ENCODE data around the gene MIS18BP1.
"Not testable (repeated sequence)": the region's sequence is repeated elsewhere in the genome, so short reads cannot be mapped to it uniquely, and the experiment has no call there.

MIS18BP1 gene
- long read RNA-seq, full-length matches to known transcripts: 8 of 202 reads
- long read RNA-seq, partial matches to known transcripts: 160 of 202 reads
- long read RNA-seq, other reads (novel, unspliced or antisense): 34 of 202 reads

DNA sequence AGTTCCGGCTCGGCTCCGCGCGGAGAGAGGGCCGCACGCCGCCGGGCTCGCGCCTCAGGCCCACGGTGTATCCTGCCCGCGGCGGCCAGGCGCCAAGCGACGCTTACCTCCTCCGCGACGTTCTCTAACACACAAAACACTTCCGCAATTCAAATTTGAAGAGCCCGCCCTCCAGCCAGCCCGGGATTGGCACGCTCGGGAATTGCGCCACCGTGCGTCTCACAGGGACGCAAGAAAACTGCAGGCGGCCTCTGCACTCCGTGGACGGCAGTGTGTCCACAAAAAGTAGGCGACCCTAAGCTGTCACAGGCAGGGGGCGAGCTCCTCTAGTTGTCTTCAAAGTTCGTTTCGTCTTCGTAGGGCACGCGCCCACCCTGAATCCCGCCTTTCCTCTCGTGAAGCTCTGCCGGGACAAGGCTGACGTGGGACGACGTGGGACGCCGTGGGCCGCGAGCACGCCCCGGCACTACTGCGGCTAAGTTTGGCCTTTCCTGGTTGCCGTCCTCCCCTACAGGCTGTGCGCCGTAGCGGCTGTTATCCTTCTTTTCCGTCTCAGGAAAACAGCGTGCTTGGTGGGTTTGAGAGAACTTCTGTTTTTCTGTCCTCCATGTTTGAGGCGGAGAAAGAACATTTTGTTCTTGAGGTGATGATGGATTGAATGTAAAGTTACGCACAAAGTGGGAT is at the start of gene MIS18BP1:
Gene MIS18BP1, minus strand, starts transcription at position 133 of the 684 bp plus-strand sequence. CDS start 5,916 bp downstream, outside the sequence.
- TF ChIP-seq GABPA (IDR thresholded peaks at IDR 0.05; ENCODE audit: low read depth) (no peak; the same call in 1 of the 2 replicates), SPI1 (IDR thresholded peaks at IDR 0.05; ENCODE audit: borderline replicate concordance, low read depth) (peak; percentile 94)
- TF ChIP-seq, protein P1, sequence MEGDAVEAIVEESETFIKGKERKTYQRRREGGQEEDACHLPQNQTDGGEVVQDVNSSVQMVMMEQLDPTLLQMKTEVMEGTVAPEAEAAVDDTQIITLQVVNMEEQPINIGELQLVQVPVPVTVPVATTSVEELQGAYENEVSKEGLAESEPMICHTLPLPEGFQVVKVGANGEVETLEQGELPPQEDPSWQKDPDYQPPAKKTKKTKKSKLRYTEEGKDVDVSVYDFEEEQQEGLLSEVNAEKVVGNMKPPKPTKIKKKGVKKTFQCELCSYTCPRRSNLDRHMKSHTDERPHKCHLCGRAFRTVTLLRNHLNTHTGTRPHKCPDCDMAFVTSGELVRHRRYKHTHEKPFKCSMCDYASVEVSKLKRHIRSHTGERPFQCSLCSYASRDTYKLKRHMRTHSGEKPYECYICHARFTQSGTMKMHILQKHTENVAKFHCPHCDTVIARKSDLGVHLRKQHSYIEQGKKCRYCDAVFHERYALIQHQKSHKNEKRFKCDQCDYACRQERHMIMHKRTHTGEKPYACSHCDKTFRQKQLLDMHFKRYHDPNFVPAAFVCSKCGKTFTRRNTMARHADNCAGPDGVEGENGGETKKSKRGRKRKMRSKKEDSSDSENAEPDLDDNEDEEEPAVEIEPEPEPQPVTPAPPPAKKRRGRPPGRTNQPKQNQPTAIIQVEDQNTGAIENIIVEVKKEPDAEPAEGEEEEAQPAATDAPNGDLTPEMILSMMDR (IDR thresholded peaks at IDR 0.05; ENCODE audit: insufficient read depth, low read length): peak; percentile 47
- TF ChIP-seq, protein P2, sequence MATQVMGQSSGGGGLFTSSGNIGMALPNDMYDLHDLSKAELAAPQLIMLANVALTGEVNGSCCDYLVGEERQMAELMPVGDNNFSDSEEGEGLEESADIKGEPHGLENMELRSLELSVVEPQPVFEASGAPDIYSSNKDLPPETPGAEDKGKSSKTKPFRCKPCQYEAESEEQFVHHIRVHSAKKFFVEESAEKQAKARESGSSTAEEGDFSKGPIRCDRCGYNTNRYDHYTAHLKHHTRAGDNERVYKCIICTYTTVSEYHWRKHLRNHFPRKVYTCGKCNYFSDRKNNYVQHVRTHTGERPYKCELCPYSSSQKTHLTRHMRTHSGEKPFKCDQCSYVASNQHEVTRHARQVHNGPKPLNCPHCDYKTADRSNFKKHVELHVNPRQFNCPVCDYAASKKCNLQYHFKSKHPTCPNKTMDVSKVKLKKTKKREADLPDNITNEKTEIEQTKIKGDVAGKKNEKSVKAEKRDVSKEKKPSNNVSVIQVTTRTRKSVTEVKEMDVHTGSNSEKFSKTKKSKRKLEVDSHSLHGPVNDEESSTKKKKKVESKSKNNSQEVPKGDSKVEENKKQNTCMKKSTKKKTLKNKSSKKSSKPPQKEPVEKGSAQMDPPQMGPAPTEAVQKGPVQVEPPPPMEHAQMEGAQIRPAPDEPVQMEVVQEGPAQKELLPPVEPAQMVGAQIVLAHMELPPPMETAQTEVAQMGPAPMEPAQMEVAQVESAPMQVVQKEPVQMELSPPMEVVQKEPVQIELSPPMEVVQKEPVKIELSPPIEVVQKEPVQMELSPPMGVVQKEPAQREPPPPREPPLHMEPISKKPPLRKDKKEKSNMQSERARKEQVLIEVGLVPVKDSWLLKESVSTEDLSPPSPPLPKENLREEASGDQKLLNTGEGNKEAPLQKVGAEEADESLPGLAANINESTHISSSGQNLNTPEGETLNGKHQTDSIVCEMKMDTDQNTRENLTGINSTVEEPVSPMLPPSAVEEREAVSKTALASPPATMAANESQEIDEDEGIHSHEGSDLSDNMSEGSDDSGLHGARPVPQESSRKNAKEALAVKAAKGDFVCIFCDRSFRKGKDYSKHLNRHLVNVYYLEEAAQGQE (IDR thresholded peaks at IDR 0.05; ENCODE audit: insufficient replicate concordance, low read depth): peak; percentile 44
- Histone ChIP-seq H3K27ac (replicated peaks) (peak within 1 kb of the TSS; percentile 95), H3K4me3 (replicated peaks; ENCODE audit: insufficient read depth, low read length) (peak within 1 kb of the TSS; percentile 68), H3K27me3 (ENCODE audit: insufficient read depth, poor library complexity, severe bottlenecking) (no peaks in the 10 kb centered on the region)
- peak; percentile 94 to 99 for DNase-seq (ENCODE audit: low read depth in 1 of 2, low spot score in 1 of 2)

DNA sequence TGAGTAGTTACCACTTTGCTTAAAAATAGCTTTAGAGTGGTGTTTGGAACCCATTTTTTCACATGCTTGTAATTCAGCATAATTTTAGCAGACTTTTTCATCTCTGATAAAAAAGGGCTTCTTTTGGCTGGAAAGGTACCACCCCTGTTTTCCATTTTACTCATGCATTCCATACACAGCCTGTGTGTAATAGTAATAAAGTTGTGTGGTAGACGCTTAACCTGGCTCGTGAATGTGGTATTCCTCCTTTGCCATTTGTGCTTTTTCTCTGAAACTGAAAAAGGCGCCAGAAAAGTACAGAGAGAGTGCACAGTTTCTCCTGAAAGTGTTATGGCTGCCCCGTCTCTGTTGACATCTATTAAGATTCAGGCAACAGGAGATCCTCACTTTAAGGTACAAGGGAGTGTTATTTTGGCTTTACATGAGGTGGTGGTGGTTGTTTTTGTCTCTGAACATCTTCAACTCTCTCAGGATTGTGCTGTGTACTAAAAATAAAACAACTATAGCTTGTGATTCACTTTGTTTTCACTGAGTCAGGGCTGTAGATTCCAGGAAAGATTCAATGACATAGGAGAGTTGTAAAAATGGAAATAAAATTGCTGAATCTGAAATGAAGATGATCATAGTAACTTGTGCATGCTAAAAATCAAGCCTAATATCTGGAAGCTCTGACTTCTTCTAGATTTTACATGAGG is 45.6 kb upstream of the MIS18BP1 start:
- H3K4me3 ChIP-seq (replicated peaks; ENCODE audit: insufficient read depth, low read length): no peak overlapping the region
- no peak for DNase-seq (ENCODE audit: low read depth in 1 of 2, low spot score in 1 of 2)
- no peak overlapping the region for H3K27ac ChIP-seq (replicated peaks)
- TF ChIP-seq, protein P1 (IDR thresholded peaks at IDR 0.05; ENCODE audit: insufficient read depth, low read length): no peak
- TF ChIP-seq GABPA (IDR thresholded peaks at IDR 0.05; ENCODE audit: low read depth) (no peak), SPI1 (IDR thresholded peaks at IDR 0.05; ENCODE audit: borderline replicate concordance, low read depth) (no peak), POLR2AphosphoS5 (IDR thresholded peaks at IDR 0.05; ENCODE audit: low read depth) (no peak)
- TF ChIP-seq, protein P2 (IDR thresholded peaks at IDR 0.05; ENCODE audit: insufficient replicate concordance, low read depth): no peak
- H3K27me3 ChIP-seq (ENCODE audit: insufficient read depth, poor library complexity, severe bottlenecking): peaks cover 3% of the 10 kb centered on the region

DNA sequence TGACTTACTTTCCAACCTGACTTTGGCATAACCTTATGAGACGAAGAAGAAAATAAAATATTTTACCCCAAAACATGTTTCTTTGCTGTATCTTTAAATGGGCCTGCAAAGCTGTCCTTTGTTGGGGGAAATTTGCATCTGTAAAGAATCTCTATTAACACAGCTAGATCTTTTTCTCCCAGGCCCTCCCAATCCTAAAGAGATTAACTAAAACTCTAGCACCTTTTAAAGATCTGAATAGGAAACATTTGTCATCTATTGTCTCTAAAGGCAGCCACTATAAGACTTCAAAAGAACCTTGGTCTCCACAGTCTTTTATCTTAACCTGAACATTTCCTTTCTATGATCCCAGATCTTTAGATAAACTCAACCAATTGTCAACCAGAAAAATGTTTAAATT is 41.8 kb upstream of the MIS18BP1 start:
- not testable (repeated sequence) for DNase-seq (ENCODE audit: low read depth in 1 of 2, low spot score in 1 of 2); H3K4me3 ChIP-seq (replicated peaks; ENCODE audit: insufficient read depth, low read length); H3K27ac ChIP-seq (replicated peaks); H3K27me3 ChIP-seq (ENCODE audit: insufficient read depth, poor library complexity, severe bottlenecking)

DNA sequence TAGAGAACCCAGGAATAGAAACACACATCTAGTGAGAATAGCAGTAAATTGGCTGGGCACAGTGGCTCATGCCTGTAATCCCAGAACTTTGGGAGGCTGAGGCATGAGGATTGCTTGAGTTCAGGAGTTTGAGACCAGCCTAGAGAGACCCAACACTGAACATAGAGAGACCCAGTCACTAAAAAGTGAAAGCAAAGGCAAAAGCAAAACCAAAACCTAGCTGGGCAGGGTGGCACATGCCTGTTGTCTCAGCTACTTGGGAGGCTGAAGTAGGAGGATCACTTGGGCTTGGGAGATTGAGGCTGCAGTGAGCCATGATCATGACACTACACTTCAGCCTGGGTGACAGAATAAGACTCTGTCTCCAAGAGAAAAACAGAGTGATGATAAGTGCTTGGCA is 37.5 kb upstream of the MIS18BP1 start:
- H3K4me3 ChIP-seq (replicated peaks; ENCODE audit: insufficient read depth, low read length): no peak overlapping the region
- H3K27ac ChIP-seq (replicated peaks): no peak overlapping the region
- peaks cover 3% of the 10 kb centered on the region for H3K27me3 ChIP-seq (ENCODE audit: insufficient read depth, poor library complexity, severe bottlenecking)
- no peak for DNase-seq (ENCODE audit: low read depth in 1 of 2, low spot score in 1 of 2)
- TF ChIP-seq, protein P2 (IDR thresholded peaks at IDR 0.05; ENCODE audit: insufficient replicate concordance, low read depth): no peak
- TF ChIP-seq SPI1 (IDR thresholded peaks at IDR 0.05; ENCODE audit: borderline replicate concordance, low read depth) (no peak), POLR2AphosphoS5 (IDR thresholded peaks at IDR 0.05; ENCODE audit: low read depth) (no peak), GABPA (IDR thresholded peaks at IDR 0.05; ENCODE audit: low read depth) (no peak)
- TF ChIP-seq, protein P1 (IDR thresholded peaks at IDR 0.05; ENCODE audit: insufficient read depth, low read length): no peak

Measured in HL-60 (cell line).